Neural cell (in vitro differentiated cells): ENCODE measurements around the gene NCKAP5.

Source experiments
- CTCF ChIP-seq: fragments of 450-650 bp; IDR thresholded peaks from 2 replicates; pipeline ENCODE4 v1.5.1; 2014; ENCODE audit warnings: antibody characterized with exemption, mild to moderate bottlenecking, moderate library complexity; ENCODE audit not compliant: poor library complexity, severe bottlenecking
- EZH2 ChIP-seq: fragments of 200-600, 300-800 bp; shearing (Covaris generic), sonication (generic); IDR thresholded peaks from 2 replicates; pipeline ENCODE4 v1.6.1; 2014; ENCODE audit warnings: antibody characterized with exemption, low read length, borderline replicate concordance, mild to moderate bottlenecking; ENCODE audit not compliant: insufficient read depth, poor library complexity, severe bottlenecking
- POLR2AphosphoS5 ChIP-seq: IDR thresholded peaks from 2 replicates; pipeline ENCODE4 v1.6.1; 2012
- RAD21 ChIP-seq: fragments of 450-650 bp; conservative IDR thresholded peaks from 2 replicates; pipeline ENCODE4 v1.6.1; 2014; ENCODE audit warnings: antibody characterized with exemption, mild to moderate bottlenecking, moderate library complexity
- TAF1 ChIP-seq: IDR thresholded peaks from 2 replicates; pipeline ENCODE4 v1.6.1; 2012; ENCODE audit warnings: low read depth
- TF ChIP-seq, protein P1 (sequence below): IDR thresholded peaks from 2 replicates; pipeline ENCODE4 v1.6.1; 2012; ENCODE audit warnings: borderline replicate concordance

GRCh38 chr2:133476286-133476685 is 92.0 kb downstream of the NCKAP5 start:
- TF ChIP-seq, protein P1, sequence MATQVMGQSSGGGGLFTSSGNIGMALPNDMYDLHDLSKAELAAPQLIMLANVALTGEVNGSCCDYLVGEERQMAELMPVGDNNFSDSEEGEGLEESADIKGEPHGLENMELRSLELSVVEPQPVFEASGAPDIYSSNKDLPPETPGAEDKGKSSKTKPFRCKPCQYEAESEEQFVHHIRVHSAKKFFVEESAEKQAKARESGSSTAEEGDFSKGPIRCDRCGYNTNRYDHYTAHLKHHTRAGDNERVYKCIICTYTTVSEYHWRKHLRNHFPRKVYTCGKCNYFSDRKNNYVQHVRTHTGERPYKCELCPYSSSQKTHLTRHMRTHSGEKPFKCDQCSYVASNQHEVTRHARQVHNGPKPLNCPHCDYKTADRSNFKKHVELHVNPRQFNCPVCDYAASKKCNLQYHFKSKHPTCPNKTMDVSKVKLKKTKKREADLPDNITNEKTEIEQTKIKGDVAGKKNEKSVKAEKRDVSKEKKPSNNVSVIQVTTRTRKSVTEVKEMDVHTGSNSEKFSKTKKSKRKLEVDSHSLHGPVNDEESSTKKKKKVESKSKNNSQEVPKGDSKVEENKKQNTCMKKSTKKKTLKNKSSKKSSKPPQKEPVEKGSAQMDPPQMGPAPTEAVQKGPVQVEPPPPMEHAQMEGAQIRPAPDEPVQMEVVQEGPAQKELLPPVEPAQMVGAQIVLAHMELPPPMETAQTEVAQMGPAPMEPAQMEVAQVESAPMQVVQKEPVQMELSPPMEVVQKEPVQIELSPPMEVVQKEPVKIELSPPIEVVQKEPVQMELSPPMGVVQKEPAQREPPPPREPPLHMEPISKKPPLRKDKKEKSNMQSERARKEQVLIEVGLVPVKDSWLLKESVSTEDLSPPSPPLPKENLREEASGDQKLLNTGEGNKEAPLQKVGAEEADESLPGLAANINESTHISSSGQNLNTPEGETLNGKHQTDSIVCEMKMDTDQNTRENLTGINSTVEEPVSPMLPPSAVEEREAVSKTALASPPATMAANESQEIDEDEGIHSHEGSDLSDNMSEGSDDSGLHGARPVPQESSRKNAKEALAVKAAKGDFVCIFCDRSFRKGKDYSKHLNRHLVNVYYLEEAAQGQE: no peak
- TF ChIP-seq CTCF (no peak), POLR2AphosphoS5 (no peak), EZH2 (no peak), RAD21 (no peak), TAF1 (no peak)
